ENCODE results near the gene SDSL. TPM values are rescaled to one million over a fixed set of nuclear protein-coding genes. Genes with fewer than 3 reads are reported as not detected.

Gene SDSL
- total RNA-seq, 4 donors from 2014 or later: 0.48 to 3.1 (median 1.5) TPM; not detected in 1

DNA sequence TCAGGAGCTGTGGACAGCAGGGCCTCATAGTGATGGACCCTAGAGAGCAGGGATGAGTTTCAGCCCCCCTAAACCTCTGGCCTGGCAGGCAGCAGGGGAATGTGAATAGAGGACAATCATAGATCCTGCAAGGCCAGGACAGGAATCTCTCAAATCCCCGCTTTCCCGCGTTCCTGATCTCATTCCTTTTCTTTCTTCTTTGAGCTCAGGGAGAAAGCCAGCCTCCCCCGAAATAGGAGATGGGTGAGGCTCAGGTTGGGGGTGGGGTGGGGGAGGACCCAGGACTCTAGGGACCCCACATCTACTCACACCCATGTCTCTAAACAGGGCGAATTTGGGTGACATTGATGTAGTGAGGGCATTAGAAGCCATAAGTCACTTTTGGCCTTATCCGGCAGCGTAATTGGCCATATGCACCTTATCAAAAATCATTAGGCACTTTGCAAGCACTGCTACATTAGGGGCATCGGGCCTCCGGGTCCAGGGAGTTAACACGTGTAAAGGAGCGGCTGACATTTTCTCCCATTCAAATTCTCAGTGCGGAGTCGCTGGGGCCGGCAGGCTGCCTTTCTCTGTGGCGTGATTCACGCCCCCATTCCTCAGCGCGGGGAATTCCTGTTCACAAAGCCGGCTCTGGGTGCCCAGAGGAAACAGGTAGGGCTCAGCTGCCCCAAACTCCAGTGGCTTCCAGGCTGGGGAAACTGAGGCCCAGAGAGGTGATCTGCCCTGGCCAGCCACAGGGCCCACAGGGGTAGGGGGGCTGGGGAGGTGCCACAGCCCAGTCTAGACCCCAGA is 48.0 kb downstream of the SDSL start:
- 5% methylated on average over 14 to 17 of the region's 19 CpGs for WGBS, 2 donors
- intact Hi-C loops (cut with DNase I): loop anchor here (10.0 kb wide), 1 partner anchor 445 kb away; no protein-coding TSS in a partner anchor
- Histone ChIP-seq H3K36me3 (no peaks in the 10 kb centered on the region), H3K4me1 (peaks cover 4 to 39% (median 18%) of the 10 kb centered on the region in 3 donors), H3K27me3 (peaks cover 16 to 100% (median 72%) of the 10 kb centered on the region in 4 donors), H3K27ac (no peak overlapping the region), H3K9me3 (no peaks in the 10 kb centered on the region), H3K4me3 (no peak overlapping the region)
- TF ChIP-seq POLR2A (IDR thresholded peaks at IDR 0.05): no peak
- TF ChIP-seq, protein P1, sequence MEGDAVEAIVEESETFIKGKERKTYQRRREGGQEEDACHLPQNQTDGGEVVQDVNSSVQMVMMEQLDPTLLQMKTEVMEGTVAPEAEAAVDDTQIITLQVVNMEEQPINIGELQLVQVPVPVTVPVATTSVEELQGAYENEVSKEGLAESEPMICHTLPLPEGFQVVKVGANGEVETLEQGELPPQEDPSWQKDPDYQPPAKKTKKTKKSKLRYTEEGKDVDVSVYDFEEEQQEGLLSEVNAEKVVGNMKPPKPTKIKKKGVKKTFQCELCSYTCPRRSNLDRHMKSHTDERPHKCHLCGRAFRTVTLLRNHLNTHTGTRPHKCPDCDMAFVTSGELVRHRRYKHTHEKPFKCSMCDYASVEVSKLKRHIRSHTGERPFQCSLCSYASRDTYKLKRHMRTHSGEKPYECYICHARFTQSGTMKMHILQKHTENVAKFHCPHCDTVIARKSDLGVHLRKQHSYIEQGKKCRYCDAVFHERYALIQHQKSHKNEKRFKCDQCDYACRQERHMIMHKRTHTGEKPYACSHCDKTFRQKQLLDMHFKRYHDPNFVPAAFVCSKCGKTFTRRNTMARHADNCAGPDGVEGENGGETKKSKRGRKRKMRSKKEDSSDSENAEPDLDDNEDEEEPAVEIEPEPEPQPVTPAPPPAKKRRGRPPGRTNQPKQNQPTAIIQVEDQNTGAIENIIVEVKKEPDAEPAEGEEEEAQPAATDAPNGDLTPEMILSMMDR (IDR thresholded peaks at IDR 0.05): no peak
- DNase-seq: no peak

DNA sequence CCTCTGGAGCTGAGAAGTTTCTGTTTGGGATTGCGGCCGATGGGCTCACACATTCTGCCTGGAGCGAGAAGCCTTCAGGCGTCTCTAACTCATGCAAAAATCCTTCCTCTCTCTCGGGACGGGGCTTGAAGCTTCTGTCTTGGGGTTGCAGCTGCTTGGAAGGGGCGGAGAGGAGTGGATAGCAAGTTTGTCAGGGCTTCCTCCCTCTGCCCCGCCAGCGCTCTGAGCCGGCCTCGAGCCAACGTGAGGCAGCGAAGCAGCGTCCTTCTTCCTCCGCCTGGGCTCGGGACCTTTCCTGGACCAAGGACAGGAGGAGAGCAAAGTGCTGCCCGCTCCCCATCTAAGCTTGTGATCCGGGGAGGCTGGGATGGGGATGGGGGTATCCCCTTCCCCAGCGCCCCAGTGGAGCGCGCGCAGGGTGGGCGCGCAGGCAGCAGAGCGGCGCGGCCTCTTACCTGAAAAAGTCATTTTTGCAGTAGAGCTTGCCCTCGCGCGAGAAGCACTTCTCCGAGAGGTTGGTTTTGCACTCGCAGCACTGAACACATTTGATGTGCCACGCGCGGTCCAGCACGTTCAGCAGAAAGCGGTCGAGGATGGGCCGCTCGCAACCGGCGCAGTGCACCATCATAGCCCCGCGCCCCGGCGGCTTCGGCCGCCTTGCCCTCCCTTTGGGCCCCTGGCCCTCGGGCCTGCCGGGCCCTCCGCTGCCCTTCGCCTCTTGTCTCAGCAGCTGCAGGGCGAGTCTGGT is 48.9 kb downstream of the SDSL start:
- Histone ChIP-seq H3K36me3 (no peaks in the 10 kb centered on the region), H3K27me3 (peaks cover 10 to 100% (median 71%) of the 10 kb centered on the region in 4 donors), H3K4me3 (no peak overlapping the region), H3K27ac (no peak overlapping the region), H3K4me1 (peaks cover 0 to 30% (median 14%) of the 10 kb centered on the region in 3 donors), H3K9me3 (no peaks in the 10 kb centered on the region)
- no peak for DNase-seq
- intact Hi-C loops (cut with DNase I): no loop called here
- WGBS, 2 donors: 0 to 30% methylated on average over 3 to 6 of the region's 53 CpGs
- no peak for TF ChIP-seq POLR2A (IDR thresholded peaks at IDR 0.05)
- TF ChIP-seq, protein P1 (IDR thresholded peaks at IDR 0.05): no peak

DNA sequence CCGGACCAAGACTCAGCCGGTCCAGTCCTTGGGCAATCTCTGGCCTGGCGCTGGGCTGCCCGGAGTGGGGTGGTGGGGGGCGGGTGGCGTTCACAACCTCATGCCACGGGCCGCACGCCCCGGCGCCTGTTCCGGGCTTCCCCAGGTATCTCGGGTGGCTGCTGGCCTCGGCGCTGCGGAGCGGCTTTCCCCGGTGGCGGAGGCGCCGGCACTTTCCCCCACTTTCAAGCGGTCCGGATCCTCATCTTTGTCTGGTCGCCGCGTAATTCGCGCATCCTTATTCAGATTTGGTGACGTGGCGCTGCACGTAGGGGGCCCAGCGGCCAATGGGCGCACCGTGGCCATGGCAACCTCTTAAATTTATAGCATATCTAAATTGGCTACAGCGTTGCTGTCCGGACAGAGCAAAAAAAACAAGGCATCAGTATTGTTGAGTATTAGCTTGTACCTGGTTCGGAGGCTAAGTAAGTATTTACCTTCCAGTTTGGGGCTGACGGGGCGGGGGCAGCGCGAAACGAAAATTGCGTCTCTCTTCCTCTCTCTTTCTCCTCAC is 49.5 kb downstream of the SDSL start, which contains the start of gene LHX5:
LHX5 (minus strand) TSS at position 253 of the 553 bp plus-strand sequence. CDS start 373 bp downstream, outside the sequence.
- peaks cover 15 to 100% (median 71%) of the 10 kb centered on the region in 4 donors for H3K27me3 ChIP-seq
- H3K4me3 ChIP-seq: no peak within 1 kb of the TSS
- DNase-seq: no peak
- intact Hi-C loops (cut with DNase I): no loop called here
- no peak within 1 kb of the TSS for H3K27ac ChIP-seq
- 3 to 6% methylated on average over 7 to 24 of the region's 43 CpGs for WGBS, 2 donors
- no peak for TF ChIP-seq POLR2A (IDR thresholded peaks at IDR 0.05)
- TF ChIP-seq, protein P1 (IDR thresholded peaks at IDR 0.05): no peak
- no peaks in the 10 kb centered on the region for H3K36me3 ChIP-seq
- H3K4me1 ChIP-seq: peaks cover 0 to 26% (median 14%) of the 10 kb centered on the region in 3 donors
- H3K9me3 ChIP-seq: no peaks in the 10 kb centered on the region

DNA sequence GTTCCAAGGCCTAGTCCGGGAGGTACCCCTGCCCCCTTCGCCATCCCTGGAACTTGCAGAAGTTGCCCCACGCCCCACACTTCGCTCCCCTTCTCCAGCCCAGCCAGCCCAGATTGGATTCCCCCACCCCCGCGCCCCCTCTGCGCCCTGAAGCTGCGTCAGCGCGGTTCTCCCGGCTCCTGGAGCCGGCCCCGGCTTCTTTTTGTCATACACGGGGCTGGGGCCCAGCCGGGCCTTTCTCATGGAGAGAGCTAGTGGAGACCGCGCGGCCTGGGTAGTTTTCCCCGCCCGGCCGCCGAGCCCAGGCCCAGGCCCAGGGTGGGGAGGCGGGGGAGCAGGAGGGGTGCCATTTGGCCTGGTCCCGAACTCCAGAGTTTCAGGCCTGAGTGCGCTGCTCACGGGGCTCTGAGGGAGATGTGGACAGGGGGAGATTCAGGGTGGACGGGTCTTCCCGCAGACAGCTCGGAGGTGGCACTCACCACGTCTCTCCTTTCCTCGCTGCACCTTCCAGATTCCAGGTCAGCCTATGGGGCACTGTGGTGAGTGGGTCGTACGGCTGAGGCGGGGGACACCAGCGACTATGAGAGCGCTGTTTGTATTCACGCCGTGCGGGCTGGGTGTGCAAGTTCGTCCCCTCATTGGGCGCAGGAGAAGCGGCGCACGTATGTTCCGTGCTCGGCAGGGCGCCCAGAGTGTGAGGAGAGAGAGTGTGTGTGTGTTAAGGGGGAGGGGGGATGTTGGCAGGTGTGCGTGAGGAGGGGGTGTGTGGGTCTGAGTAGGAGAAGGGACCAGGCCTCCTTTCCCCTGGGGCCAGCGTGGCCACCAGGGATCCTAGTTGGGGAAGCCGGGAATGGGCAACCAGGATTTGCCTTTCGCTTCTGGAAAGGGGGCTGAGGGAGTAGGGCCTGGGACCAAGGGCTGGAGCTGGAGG is 50.3 kb downstream of the SDSL start:
- Histone ChIP-seq H3K27me3 (peaks cover 15 to 100% (median 68%) of the 10 kb centered on the region in 4 donors), H3K9me3 (no peaks in the 10 kb centered on the region), H3K27ac (no peak overlapping the region), H3K36me3 (no peaks in the 10 kb centered on the region), H3K4me3 (no peak overlapping the region), H3K4me1 (peaks cover 0 to 18% (median 10%) of the 10 kb centered on the region in 3 donors)
- TF ChIP-seq POLR2A (IDR thresholded peaks at IDR 0.05): no peak
- TF ChIP-seq, protein P1 (IDR thresholded peaks at IDR 0.05): no peak
- intact Hi-C loops (cut with DNase I): no loop called here
- 15 to 19% methylated on average over 12 to 15 of the region's 51 CpGs for WGBS, 2 donors
- DNase-seq: no peak

Measured in esophagus squamous epithelium (tissue), 5 donors.